ENCODE results near the gene UBTD2.
A peak's percentile ranks its signal among the peaks of the same experiment; 100 is the strongest.

The UBTD2 gene

GRCh38 chr5:172223901-172224873 lies 59.4 kb downstream of the UBTD2 start:
- H3K27ac Mint-ChIP-seq = peak overlapping the region in 1 of 3 experiments; percentile 3
- H3K4me1 Mint-ChIP-seq = no peaks in the 10 kb centered on the region
- H3K4me3 Mint-ChIP-seq = no peak overlapping the region
- TF ChIP-seq, protein P1, sequence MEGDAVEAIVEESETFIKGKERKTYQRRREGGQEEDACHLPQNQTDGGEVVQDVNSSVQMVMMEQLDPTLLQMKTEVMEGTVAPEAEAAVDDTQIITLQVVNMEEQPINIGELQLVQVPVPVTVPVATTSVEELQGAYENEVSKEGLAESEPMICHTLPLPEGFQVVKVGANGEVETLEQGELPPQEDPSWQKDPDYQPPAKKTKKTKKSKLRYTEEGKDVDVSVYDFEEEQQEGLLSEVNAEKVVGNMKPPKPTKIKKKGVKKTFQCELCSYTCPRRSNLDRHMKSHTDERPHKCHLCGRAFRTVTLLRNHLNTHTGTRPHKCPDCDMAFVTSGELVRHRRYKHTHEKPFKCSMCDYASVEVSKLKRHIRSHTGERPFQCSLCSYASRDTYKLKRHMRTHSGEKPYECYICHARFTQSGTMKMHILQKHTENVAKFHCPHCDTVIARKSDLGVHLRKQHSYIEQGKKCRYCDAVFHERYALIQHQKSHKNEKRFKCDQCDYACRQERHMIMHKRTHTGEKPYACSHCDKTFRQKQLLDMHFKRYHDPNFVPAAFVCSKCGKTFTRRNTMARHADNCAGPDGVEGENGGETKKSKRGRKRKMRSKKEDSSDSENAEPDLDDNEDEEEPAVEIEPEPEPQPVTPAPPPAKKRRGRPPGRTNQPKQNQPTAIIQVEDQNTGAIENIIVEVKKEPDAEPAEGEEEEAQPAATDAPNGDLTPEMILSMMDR (IDR thresholded peaks at IDR 0.05; ENCODE audit: unreplicated experiment in 3 of 3) = no peak
- H3K9me3 Mint-ChIP-seq = peaks cover 20% of the 10 kb centered on the region
- H3K36me3 Mint-ChIP-seq (ENCODE audit: low read depth) = peaks cover 83% of the 10 kb centered on the region
- no peaks in the 10 kb centered on the region for H3K27me3 Mint-ChIP-seq (ENCODE audit: low read depth)

DNA sequence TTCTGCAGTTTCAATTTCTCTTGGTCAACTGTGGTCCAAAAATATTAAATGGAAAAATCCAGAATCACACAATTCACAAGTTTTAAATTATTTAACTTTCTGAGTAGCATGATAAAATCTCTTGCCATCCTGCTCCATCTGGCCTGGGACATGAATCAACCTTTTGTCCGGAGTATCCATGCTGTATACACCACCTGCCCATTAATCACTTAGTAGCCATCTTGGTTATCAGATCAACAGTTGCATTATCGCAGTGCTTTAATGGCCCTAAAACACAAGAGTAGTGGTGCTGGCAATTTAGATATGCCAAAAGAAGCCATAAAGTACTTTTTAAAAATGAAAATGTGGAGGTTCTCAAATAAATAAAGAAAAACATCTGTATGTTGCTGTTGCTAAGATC lies 64.3 kb downstream of the UBTD2 start:
- TF ChIP-seq, protein P1 (IDR thresholded peaks at IDR 0.05; ENCODE audit: unreplicated experiment in 3 of 3) = no peak
- Mint-ChIP-seq H3K36me3 (ENCODE audit: low read depth) (peaks cover 92% of the 10 kb centered on the region), H3K9me3 (peaks cover 30% of the 10 kb centered on the region), H3K4me1 (no peaks in the 10 kb centered on the region), H3K4me3 (no peak overlapping the region), H3K27me3 (ENCODE audit: low read depth) (no peaks in the 10 kb centered on the region), H3K27ac (no peak overlapping the region)

GRCh38 chr5:172216345-172216744 lies 67.2 kb downstream of the UBTD2 start:
- Mint-ChIP-seq H3K4me1 (no peaks in the 10 kb centered on the region), H3K36me3 (ENCODE audit: low read depth) (peaks cover 86% of the 10 kb centered on the region), H3K4me3 (no peak overlapping the region), H3K27me3 (ENCODE audit: low read depth) (no peaks in the 10 kb centered on the region), H3K9me3 (peaks cover 28% of the 10 kb centered on the region), H3K27ac (no peak overlapping the region)
- TF ChIP-seq, protein P1 (IDR thresholded peaks at IDR 0.05; ENCODE audit: unreplicated experiment in 3 of 3) = no peak

- Mint-ChIP-seq H3K9me3 (peaks cover 3% of the 10 kb centered on the region), H3K4me1 (no peaks in the 10 kb centered on the region), H3K27ac (no peak overlapping the region), H3K4me3 (no peak overlapping the region), H3K27me3 (ENCODE audit: low read depth) (no peaks in the 10 kb centered on the region), H3K36me3 (ENCODE audit: low read depth) (peaks cover 79% of the 10 kb centered on the region)
- TF ChIP-seq, protein P1 (IDR thresholded peaks at IDR 0.05; ENCODE audit: unreplicated experiment in 3 of 3) = no peak
These were observed 70.4 kb downstream of the UBTD2 start for GRCh38 chr5:172213126-172213525.

DNA sequence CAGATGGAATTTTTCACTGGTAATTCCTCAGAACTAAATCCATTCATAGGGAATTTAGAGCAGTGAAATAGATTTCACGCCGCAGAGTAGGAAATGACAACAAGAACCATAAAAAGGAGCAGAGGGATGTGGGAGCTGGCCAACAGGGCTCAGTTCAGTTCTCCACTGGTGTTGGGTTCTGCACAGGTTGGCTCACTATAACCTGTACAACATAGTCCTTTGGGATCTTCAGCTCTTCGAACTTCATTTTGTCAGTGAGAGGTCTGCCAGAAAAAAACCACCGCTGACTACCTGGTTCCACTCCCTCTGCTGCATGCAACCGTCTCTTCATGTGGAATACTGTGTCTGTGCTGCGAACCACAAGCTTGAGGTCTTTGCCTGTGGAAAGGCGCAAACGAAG lies 71.9 kb downstream of the UBTD2 start:
- TF ChIP-seq, protein P1 (IDR thresholded peaks at IDR 0.05; ENCODE audit: unreplicated experiment in 3 of 3) = no peak
- no peaks in the 10 kb centered on the region for H3K4me1 Mint-ChIP-seq
- H3K4me3 Mint-ChIP-seq = no peak overlapping the region
- no peaks in the 10 kb centered on the region for H3K9me3 Mint-ChIP-seq
- H3K27ac Mint-ChIP-seq = peak overlapping the region in 2 of 3 experiments; percentile 11 to 12
- peaks cover 79% of the 10 kb centered on the region for H3K36me3 Mint-ChIP-seq (ENCODE audit: low read depth)
- no peaks in the 10 kb centered on the region for H3K27me3 Mint-ChIP-seq (ENCODE audit: low read depth)

All from nephron (organoid).